ENCODE results near the gene HPGDS.

HPGDS gene

GRCh38 chr4:94350095-94350494 lies 7.5 kb upstream of the HPGDS start:
- DNase-seq (ENCODE audit: low read depth): no peak
- no peak overlapping the region for H3K4me3 ChIP-seq (ENCODE audit: low read length)
- TF ChIP-seq, protein P1, sequence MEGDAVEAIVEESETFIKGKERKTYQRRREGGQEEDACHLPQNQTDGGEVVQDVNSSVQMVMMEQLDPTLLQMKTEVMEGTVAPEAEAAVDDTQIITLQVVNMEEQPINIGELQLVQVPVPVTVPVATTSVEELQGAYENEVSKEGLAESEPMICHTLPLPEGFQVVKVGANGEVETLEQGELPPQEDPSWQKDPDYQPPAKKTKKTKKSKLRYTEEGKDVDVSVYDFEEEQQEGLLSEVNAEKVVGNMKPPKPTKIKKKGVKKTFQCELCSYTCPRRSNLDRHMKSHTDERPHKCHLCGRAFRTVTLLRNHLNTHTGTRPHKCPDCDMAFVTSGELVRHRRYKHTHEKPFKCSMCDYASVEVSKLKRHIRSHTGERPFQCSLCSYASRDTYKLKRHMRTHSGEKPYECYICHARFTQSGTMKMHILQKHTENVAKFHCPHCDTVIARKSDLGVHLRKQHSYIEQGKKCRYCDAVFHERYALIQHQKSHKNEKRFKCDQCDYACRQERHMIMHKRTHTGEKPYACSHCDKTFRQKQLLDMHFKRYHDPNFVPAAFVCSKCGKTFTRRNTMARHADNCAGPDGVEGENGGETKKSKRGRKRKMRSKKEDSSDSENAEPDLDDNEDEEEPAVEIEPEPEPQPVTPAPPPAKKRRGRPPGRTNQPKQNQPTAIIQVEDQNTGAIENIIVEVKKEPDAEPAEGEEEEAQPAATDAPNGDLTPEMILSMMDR (IDR thresholded peaks at IDR 0.05; ENCODE audit: insufficient read depth, low read depth, low read length, missing control alignments): no peak

DNA sequence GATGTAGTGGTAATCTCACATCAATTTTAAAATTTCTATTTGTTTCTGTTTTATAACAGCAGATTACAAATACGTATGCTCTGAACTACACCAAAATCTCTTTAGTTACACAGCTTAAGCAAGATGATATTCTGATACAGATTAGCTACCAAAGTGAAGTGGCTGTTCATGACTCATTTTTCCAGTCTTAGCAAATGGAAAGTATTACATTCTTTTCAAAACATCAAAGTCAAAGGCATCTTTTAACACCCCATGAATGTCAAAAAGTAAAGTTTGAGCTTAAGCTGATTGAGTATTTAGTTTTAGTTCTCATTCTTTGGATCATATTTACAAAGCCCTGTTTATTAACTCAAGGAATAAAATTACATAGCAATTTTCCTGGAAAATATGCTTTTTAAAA lies 6.6 kb upstream of the HPGDS start:
- TF ChIP-seq, protein P1 (IDR thresholded peaks at IDR 0.05; ENCODE audit: insufficient read depth, low read depth, low read length, missing control alignments): no peak
- no peak for DNase-seq (ENCODE audit: low read depth)
- H3K4me3 ChIP-seq (ENCODE audit: low read length): no peak overlapping the region

- DNase-seq (ENCODE audit: low read depth): no peak
- TF ChIP-seq, protein P1 (IDR thresholded peaks at IDR 0.05; ENCODE audit: insufficient read depth, low read depth, low read length, missing control alignments): no peak
- H3K4me3 ChIP-seq (ENCODE audit: low read length): no peak overlapping the region
Measured at GRCh38 chr4:94348666-94349065, 6.0 kb upstream of the HPGDS start.

- no peak for DNase-seq (ENCODE audit: low read depth)
Measured at GRCh38 chr4:94346541-94346940, 3.9 kb upstream of the HPGDS start.

DNA sequence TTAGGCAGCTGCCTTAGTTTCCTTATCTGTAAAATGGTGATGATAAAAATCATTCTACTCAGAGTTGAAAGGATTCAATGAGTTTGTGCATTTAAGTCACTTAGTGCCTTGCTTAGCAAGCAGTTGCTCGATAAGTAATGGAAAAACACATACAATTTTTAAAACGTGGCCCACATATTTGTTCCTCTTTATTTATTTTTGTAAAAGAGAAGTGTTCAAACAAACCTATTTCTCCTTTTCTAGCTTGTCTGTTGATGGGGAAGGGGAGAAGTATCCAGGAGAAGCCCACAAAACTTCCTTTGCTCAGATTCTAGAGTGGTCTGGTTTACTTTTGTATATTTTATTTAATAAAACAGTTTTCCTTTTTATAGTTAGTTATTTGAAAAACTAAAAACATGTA lies 3.3 kb upstream of the HPGDS start:
- DNase-seq (ENCODE audit: low read depth): no peak
- no peak overlapping the region for H3K4me3 ChIP-seq (ENCODE audit: low read length)
- TF ChIP-seq, protein P1 (IDR thresholded peaks at IDR 0.05; ENCODE audit: insufficient read depth, low read depth, low read length, missing control alignments): no peak

More at GRCh38 chr4:94346541-94346940, 3.9 kb upstream of the HPGDS start:
- TF ChIP-seq, protein P1 (IDR thresholded peaks at IDR 0.05; ENCODE audit: insufficient read depth, low read depth, low read length, missing control alignments): no peak
- H3K4me3 ChIP-seq (ENCODE audit: low read length): no peak overlapping the region

- H3K4me3 ChIP-seq (ENCODE audit: low read length): no peak overlapping the region
- TF ChIP-seq, protein P1 (IDR thresholded peaks at IDR 0.05; ENCODE audit: insufficient read depth, low read depth, low read length, missing control alignments): no peak
Measured at GRCh38 chr4:94345266-94345665, 2.6 kb upstream of the HPGDS start.

DNA sequence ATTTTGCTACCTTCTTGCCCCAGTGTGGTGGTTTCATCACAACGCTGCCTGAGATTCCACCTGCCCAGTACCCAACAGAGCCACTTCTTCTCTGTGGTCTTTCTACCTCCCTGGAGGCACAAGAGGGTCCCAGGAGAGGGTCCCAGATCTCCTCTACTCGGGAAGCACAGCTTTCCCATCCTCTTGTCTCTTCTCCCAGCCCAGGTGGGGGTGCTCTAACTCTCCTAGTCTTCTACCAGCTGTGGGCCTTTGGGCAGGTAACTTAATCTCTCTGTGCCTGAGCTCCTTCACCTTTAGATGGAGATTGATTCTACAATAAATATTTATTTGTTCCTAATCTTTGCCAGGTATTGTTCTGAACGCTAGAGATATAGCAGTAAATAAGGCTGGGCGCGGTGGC lies 1.8 kb upstream of the HPGDS start:
- H3K4me3 ChIP-seq (ENCODE audit: low read length): no peak overlapping the region
- TF ChIP-seq, protein P1 (IDR thresholded peaks at IDR 0.05; ENCODE audit: insufficient read depth, low read depth, low read length, missing control alignments): no peak

More at GRCh38 chr4:94345266-94345665, 2.6 kb upstream of the HPGDS start:
- DNase-seq (ENCODE audit: low read depth): no peak

More for the DNA sequence above, 1.8 kb upstream of the HPGDS start:
- DNase-seq (ENCODE audit: low read depth): no peak
